SK-N-MC (cell line): Measurements from ENCODE around the gene LLGL1.

Experiments used
- DNase-seq: peaks from one replicate; pipeline ENCODE4 v3.0.0-alpha.2; 2011; ENCODE audit warnings: low read depth, low spot score
- H3K27ac ChIP-seq: fragments of 200-600 bp; sonication (generic); 2 replicates; pipeline ENCODE4 v1.5.1; 2016; ENCODE audit warnings: mixed run types
- H3K36me3 ChIP-seq: fragments of 200-600 bp; sonication (generic); 2 replicates; pipeline ENCODE4 v1.6.1; 2017; ENCODE audit warnings: antibody characterized with exemption, low read length, mixed read lengths; ENCODE audit not compliant: insufficient read depth
- H3K4me3 ChIP-seq: fragments of 200-600 bp; sonication (generic); 2 replicates; pipeline ENCODE4 v1.5.1; 2016
- H3K9ac ChIP-seq: fragments of 200-600 bp; sonication (generic); 2 replicates; pipeline ENCODE4 v1.8.0; 2017; ENCODE audit warnings: mixed run types, mixed read lengths; ENCODE audit not compliant: insufficient read length
- H3K9me3 ChIP-seq: fragments of 200-600 bp; sonication (generic); 2 replicates; pipeline ENCODE4 v1.6.1; 2017; ENCODE audit warnings: low read depth, mild to moderate bottlenecking, antibody characterized with exemption, low read length, moderate library complexity, mixed read lengths
- EZH2 ChIP-seq: fragments of 200-600 bp; sonication (generic); IDR thresholded peaks from one replicate; pipeline ENCODE4 v1.6.1; 2017; ENCODE audit warnings: antibody characterized with exemption
- FOXP2 ChIP-seq: optimal IDR thresholded peaks from 2 replicates; pipeline ENCODE3; 2011; ENCODE audit warnings: mild to moderate bottlenecking, moderate library complexity; ENCODE audit not compliant: insufficient read depth; ENCODE audit errors: extremely low read length, control extremely low read depth
- POLR2AphosphoS5 ChIP-seq: IDR thresholded peaks from 2 replicates; pipeline ENCODE4 v1.6.1; 2012; ENCODE audit warnings: mild to moderate bottlenecking, low read depth, low read length, borderline replicate concordance

Gene LLGL1

GRCh38 chr17:18250708-18251107, 25.3 kb downstream of the LLGL1 start:
- Histone ChIP-seq H3K9ac (no peak overlapping the region), H3K4me3 (no peak overlapping the region), H3K9me3 (no peaks in the 10 kb centered on the region), H3K36me3 (peaks cover under 1% of the 10 kb centered on the region; the same call in 1 of the 2 replicates), H3K27ac (no peak overlapping the region)
- no peak for DNase-seq
- TF ChIP-seq FOXP2: no peak
- no peak for TF ChIP-seq EZH2
- TF ChIP-seq POLR2AphosphoS5: no peak

DNA sequence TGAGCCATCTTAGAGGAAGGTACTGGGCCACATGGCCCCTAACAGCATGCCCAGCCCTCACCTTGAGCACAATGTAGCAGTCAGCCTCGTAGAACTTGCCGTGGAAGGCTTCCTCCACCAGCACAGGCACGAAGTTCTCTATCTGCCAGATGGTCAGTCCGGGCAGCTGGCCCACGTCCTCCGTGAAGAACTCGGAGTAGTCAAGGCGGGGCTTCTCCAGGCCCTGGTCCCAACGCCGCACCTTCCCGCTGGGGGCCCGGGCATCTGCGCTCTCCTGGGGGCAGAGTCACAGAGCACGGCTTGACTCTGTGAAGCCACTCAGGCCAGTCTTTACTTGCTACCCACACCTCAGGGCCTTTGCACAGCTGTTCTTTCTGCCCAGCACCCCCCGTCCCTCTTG, 25.8 kb downstream of the LLGL1 start:
- H3K4me3 ChIP-seq: no peak overlapping the region
- H3K9ac ChIP-seq: no peak overlapping the region
- no peaks in the 10 kb centered on the region for H3K9me3 ChIP-seq
- H3K36me3 ChIP-seq: no peaks in the 10 kb centered on the region; the same call in 1 of the 2 replicates
- H3K27ac ChIP-seq: no peak overlapping the region
- no peak for DNase-seq
- TF ChIP-seq POLR2AphosphoS5 (no peak), FOXP2 (no peak), EZH2 (no peak)

GRCh38 chr17:18252160-18252559, 26.7 kb downstream of the LLGL1 start:
- TF ChIP-seq POLR2AphosphoS5 (no peak), FOXP2 (no peak), EZH2 (no peak)
- Histone ChIP-seq H3K9me3 (no peaks in the 10 kb centered on the region), H3K36me3 (no peaks in the 10 kb centered on the region; the same call in 1 of the 2 replicates), H3K4me3 (no peak overlapping the region), H3K9ac (no peak overlapping the region), H3K27ac (no peak overlapping the region)
- DNase-seq: no peak

DNA sequence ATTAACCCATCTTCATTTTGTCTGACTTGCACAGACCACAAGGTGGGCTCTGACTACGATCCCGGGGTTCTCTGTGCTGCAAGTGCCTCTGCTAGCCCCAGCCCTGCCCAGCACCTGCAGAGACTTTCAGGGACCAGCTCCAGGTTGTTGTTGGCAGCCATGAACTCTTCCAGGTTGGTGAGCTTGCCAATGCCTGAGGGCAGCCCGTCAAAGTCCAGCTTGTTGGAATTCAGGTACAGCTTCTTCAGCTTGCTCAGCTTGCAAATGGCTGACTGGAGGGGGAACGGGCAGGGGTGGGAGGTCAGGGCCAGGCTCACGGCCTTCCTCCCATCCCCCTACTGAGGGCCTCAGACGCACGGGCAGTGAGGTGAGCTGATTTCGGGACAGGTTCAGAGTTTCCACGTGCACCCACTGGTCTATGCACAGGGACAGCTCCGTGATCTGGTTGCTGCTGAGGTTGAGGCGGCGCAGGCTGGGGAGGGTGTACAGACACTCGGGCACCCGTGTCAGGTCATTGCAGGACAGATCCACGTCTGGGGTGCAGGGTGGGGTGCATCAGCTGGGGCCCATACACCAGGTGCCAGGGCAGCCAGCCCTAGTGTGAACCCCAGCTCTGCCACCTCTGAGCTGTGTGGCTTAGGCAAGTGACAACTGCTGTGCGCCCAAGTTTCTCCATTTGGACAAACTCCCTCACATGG, 27.9 kb downstream of the LLGL1 start:
- no peaks in the 10 kb centered on the region; the same call in 1 of the 2 replicates for H3K36me3 ChIP-seq
- H3K9me3 ChIP-seq: no peaks in the 10 kb centered on the region

GRCh38 chr17:18253947-18254821, 28.7 kb downstream of the LLGL1 start:
- no peak overlapping the region for H3K27ac ChIP-seq
- H3K36me3 ChIP-seq: no peaks in the 10 kb centered on the region; the same call in 1 of the 2 replicates
- no peak overlapping the region for H3K9ac ChIP-seq
- no peak for TF ChIP-seq POLR2AphosphoS5
- TF ChIP-seq EZH2: no peak
- no peak for TF ChIP-seq FOXP2
- no peak for DNase-seq
- H3K4me3 ChIP-seq: no peak overlapping the region
- no peaks in the 10 kb centered on the region for H3K9me3 ChIP-seq

More for the DNA sequence above, 27.9 kb downstream of the LLGL1 start:
- Histone ChIP-seq H3K27ac (no peak overlapping the region), H3K9ac (no peak overlapping the region), H3K4me3 (no peak overlapping the region)
- no peak for DNase-seq
- TF ChIP-seq EZH2 (no peak), POLR2AphosphoS5 (no peak), FOXP2 (no peak)

DNA sequence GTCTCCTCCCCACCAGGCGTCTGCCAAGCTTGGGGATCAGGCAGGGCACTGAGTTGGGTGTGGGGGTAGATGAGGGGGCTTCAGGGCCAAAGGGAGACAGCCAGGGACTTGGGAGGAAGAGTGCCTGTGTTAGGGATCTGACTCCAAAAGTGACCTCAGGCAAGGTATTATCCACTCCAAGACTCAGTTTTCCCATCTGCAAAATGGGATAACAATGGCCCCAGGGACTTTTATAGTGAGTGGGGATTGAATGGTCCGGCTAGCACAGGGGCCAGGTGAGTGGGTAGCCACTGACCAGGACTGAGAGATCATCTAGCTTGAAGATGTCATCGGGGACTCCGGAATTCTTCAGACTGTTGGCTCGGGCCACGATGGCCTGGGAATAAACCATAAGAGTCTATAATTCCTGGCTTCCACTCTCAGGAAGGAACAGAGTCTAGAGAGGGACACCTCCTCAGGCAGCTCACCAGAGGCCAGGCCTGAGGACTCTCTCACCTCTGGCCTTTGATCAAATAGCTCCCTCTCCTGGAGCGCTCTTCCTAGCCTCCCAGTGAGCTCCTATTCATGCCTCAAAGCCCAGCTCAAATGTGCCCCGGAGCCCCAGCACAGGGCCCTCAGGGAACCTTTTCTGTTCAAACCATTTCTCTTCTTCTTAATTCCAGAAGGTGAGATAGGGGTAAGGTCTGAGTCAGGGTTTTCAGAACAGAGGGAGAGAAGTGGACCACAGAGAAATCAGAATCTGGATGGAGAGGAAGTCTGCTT, 29.6 kb downstream of the LLGL1 start:
- no peak for TF ChIP-seq POLR2AphosphoS5
- no peak for TF ChIP-seq EZH2
- TF ChIP-seq FOXP2: no peak
- DNase-seq: no peak
- H3K36me3 ChIP-seq: no peaks in the 10 kb centered on the region; the same call in 1 of the 2 replicates
- H3K9me3 ChIP-seq: no peaks in the 10 kb centered on the region
- no peak overlapping the region for H3K9ac ChIP-seq
- H3K27ac ChIP-seq: no peak overlapping the region
- H3K4me3 ChIP-seq: no peak overlapping the region

GRCh38 chr17:18256351-18256750, 30.9 kb downstream of the LLGL1 start:
- Histone ChIP-seq H3K27ac (no peak overlapping the region), H3K9ac (no peak overlapping the region), H3K4me3 (no peak overlapping the region), H3K36me3 (no peaks in the 10 kb centered on the region; the same call in 1 of the 2 replicates), H3K9me3 (no peaks in the 10 kb centered on the region)
- no peak for DNase-seq
- TF ChIP-seq EZH2 (no peak), FOXP2 (no peak), POLR2AphosphoS5 (no peak)

- Histone ChIP-seq H3K9ac (no peak overlapping the region), H3K4me3 (no peak overlapping the region), H3K36me3 (no peaks in the 10 kb centered on the region; the same call in 1 of the 2 replicates), H3K9me3 (no peaks in the 10 kb centered on the region), H3K27ac (no peak overlapping the region)
- DNase-seq: no peak
- TF ChIP-seq EZH2 (no peak), POLR2AphosphoS5 (no peak), FOXP2 (no peak)
Observed at GRCh38 chr17:18256776-18257175, 31.3 kb downstream of the LLGL1 start.
